Stimulated activated CD8-positive, alpha-beta memory T cell treated with anti-CD3 and anti-CD28 coated beads, Interleukin-12 subunit alpha, Interleukin-12 subunit beta, amount 100 ng/mL, for 24 hours (primary cell): ENCODE results near the gene IDH3A.

Experiments
- DNase-seq: peaks from one replicate; pipeline ENCODE4 v3.0.0-alpha.2; 2020; ENCODE audit errors: extremely low read depth

Gene IDH3A

GRCh38 chr15:78201281-78202190 is 52.4 kb downstream of the IDH3A start:
- DNase-seq, result no peak

GRCh38 chr15:78203346-78204225 is 54.4 kb downstream of the IDH3A start:
- DNase-seq, result no peak

GRCh38 chr15:78204351-78205309 is 55.5 kb downstream of the IDH3A start:
- no peak for DNase-seq

GRCh38 chr15:78205337-78205736 is 56.2 kb downstream of the IDH3A start:
- no peak for DNase-seq

GRCh38 chr15:78205856-78206255 is 56.7 kb downstream of the IDH3A start:
- DNase-seq, result no peak

GRCh38 chr15:78206326-78207109 is 57.4 kb downstream of the IDH3A start:
- no peak for DNase-seq

GRCh38 chr15:78207110-78207458 is 57.9 kb downstream of the IDH3A start:
- DNase-seq, result no peak

GRCh38 chr15:78207641-78208340 is 58.6 kb downstream of the IDH3A start:
- no peak for DNase-seq

- DNase-seq, result no peak
Observed at GRCh38 chr15:78208341-78208844, 59.2 kb downstream of the IDH3A start.

- no peak for DNase-seq
Observed at GRCh38 chr15:78208887-78209645, 59.9 kb downstream of the IDH3A start.

- no peak for DNase-seq
Observed at GRCh38 chr15:78209646-78210348, 60.6 kb downstream of the IDH3A start.

- no peak for DNase-seq
Observed at GRCh38 chr15:78210349-78210717, 61.2 kb downstream of the IDH3A start.

- no peak for DNase-seq
Observed at GRCh38 chr15:78211189-78211921, 62.2 kb downstream of the IDH3A start.

- no peak for DNase-seq
Observed at GRCh38 chr15:78212008-78212407, 62.8 kb downstream of the IDH3A start.

GRCh38 chr15:78212546-78213424 is 63.6 kb downstream of the IDH3A start:
- no peak for DNase-seq

- no peak for DNase-seq
Observed at GRCh38 chr15:78213425-78213750, 64.2 kb downstream of the IDH3A start.

- no peak for DNase-seq
Observed at GRCh38 chr15:78213956-78214355, 64.8 kb downstream of the IDH3A start.
